ENCODE measurements around the gene PURA. TPM values are rescaled to one million over a fixed set of nuclear protein-coding genes. Genes with fewer than 3 reads are reported as not detected.
A peak's percentile ranks its signal among the peaks of the same experiment; 100 is the strongest.

Gene PURA
- total RNA-seq, 1 experiment from 2014 or later, result 9.5 TPM

DNA sequence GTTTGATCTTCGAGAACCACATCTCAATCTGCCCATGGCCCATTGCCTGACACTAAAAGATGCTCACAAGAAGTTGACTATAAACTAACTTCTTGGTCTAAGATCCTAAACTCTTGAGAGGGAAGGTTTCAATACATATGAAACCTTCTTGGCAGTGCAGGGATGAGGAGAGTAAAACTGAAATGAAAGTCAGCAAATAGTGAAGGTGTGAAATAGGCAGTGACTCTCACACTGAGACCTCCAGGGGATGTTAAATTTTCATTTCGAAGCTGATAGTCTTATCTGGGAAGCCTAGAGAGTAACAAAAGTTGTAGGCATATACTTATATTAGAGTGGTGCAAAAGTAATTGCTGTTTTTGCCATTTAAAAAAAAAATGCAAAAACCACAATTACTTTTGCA lies 60.1 kb downstream of the PURA start:
- intact Hi-C loops (cut with micrococcal nuclease; ENCODE audit: unreplicated experiment), result no loop called here
- Histone ChIP-seq H3K27me3 (replicated peaks; ENCODE audit: insufficient read depth, low read depth, low read length, poor library complexity) (no peaks in the 10 kb centered on the region), H3K4me1 (ENCODE audit: insufficient read depth, low read length, poor library complexity, severe bottlenecking) (peaks cover 12% of the 10 kb centered on the region), H3K4me3 (ENCODE audit: low read depth, low read length, poor library complexity, severe bottlenecking) (no peak overlapping the region), H3K9me3 (ENCODE audit: low read depth, low read length, poor library complexity, severe bottlenecking) (no peaks in the 10 kb centered on the region), H3K36me3 (ENCODE audit: insufficient read depth, low read length, poor library complexity, severe bottlenecking) (no peaks in the 10 kb centered on the region), H3K27ac (ENCODE audit: low read depth, low read length, poor library complexity, severe bottlenecking) (no peak overlapping the region)
- CTCF ChIA-PET, result interaction anchor here (0.6 kb wide), 1 partner anchor 65 kb away, joined by 4 read pairs; no protein-coding TSS in a partner anchor
- BruUV-seq (replicated peaks), result no TSS peak
- no peak for DNase-seq (ENCODE audit: low spot score)
- POLR2A ChIA-PET (ENCODE audit: low non-redundant PET), result no interaction called here
- TF ChIP-seq CTCF (conservative IDR thresholded peaks at IDR 0.05; ENCODE audit: low read depth, low read length), result no peak
- TF ChIP-seq EZH2 (IDR thresholded peaks at IDR 0.05; ENCODE audit: borderline replicate concordance, low read depth, low read length, poor library complexity, severe bottlenecking), result no peak

DNA sequence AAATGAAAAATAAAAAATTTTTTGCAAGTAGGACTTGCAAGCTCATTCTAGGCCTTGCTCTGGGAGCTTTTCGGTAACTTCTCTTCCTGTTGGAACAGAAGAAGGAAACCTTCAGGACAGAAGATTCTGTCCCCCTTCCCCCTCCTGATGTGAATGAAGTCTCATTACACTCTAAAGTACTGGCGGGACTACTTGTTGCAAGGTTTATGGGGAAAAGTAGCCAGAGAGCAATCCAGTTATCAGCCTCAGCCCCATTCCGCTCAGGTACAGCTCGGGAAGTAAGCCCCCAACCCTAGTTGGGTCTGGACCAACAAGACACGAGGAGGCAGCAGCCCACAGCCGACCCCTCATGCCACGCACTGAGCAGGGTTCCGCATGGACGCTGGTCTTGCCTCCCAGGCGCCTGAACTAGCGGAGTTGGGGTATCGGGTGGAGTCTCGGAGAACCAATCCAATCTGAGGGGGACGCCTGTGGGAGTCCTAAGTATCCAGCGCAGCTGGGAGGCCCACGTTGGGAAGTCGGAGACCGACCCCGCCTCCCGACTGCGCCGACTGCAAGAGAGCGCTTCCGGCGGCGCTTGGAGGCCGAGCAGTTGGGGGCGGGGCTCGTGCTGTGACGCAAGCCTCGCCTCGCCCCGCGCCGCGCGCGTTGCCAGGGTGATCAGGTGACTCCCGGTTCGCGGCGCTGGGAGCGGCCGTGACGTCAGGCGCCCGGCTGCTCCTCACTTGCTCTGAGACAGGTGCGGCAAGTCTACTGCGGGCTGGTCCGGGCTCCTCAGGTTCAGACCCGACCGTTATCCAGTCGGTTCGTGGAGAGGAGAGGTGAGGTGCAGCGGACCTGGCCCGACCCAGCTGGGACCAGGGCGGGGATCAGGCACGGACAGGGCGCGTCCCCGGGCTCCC lies 60.8 kb downstream of the PURA start, which contains the start of gene CYSTM1:
CYSTM1 (plus strand) TSS at position 724 of the 902 bp plus-strand sequence. CDS start 19,278 bp downstream, outside the sequence.
- CTCF ChIA-PET, result interaction anchor here (0.6 to 0.9 kb wide), 2 partner anchors 65 to 228 kb away, joined by 3 to 4 read pairs; no protein-coding TSS in a partner anchor
- POLR2A ChIA-PET (ENCODE audit: low non-redundant PET), result no interaction called here
- Histone ChIP-seq H3K27ac (ENCODE audit: low read depth, low read length, poor library complexity, severe bottlenecking) (peak within 1 kb of the TSS; percentile 92), H3K4me3 (ENCODE audit: low read depth, low read length, poor library complexity, severe bottlenecking) (peak within 1 kb of the TSS; percentile 87), H3K36me3 (ENCODE audit: insufficient read depth, low read length, poor library complexity, severe bottlenecking) (no peaks in the 10 kb centered on the region), H3K4me1 (ENCODE audit: insufficient read depth, low read length, poor library complexity, severe bottlenecking) (peaks cover 12% of the 10 kb centered on the region), H3K27me3 (replicated peaks; ENCODE audit: insufficient read depth, low read depth, low read length, poor library complexity) (no peaks in the 10 kb centered on the region), H3K9me3 (ENCODE audit: low read depth, low read length, poor library complexity, severe bottlenecking) (no peaks in the 10 kb centered on the region)
- intact Hi-C loops (cut with micrococcal nuclease; ENCODE audit: unreplicated experiment), result no loop called here
- TSS peak; percentile 75 for BruUV-seq (replicated peaks)
- TF ChIP-seq CTCF (conservative IDR thresholded peaks at IDR 0.05; ENCODE audit: low read depth, low read length), result no peak
- no peak for TF ChIP-seq EZH2 (IDR thresholded peaks at IDR 0.05; ENCODE audit: borderline replicate concordance, low read depth, low read length, poor library complexity, severe bottlenecking)
- peak; percentile 97 for DNase-seq (ENCODE audit: low spot score)

Other genes starting within 250 kb of the PURA start
- gene NRG2, start 70.8 kb upstream of the PURA start, total RNA-seq (2021), result 0.15 TPM in 1 of 2 replicates, not detected in the other
- gene IGIP, start 11.8 kb downstream of the PURA start, total RNA-seq (2021), result 2.5 and 2.7 TPM in 2 replicates
- 33.3 and 35.5 TPM in 2 replicates for gene CYSTM1, start 61.1 kb downstream of the PURA start, total RNA-seq (2021)
- gene PFDN1, start 189.0 kb downstream of the PURA start, total RNA-seq (2021), result 81.2 and 94.1 TPM in 2 replicates
- gene HBEGF, start 232.5 kb downstream of the PURA start, total RNA-seq (2021), result 12.0 and 14.7 TPM in 2 replicates
- gene SLC4A9, start 246.1 kb downstream of the PURA start, total RNA-seq (2021), result 0.26 TPM in 1 of 2 replicates, not detected in the other

Data from A673 (cell line).